ENCODE measurements around the gene RBM20.

RBM20 gene

DNA sequence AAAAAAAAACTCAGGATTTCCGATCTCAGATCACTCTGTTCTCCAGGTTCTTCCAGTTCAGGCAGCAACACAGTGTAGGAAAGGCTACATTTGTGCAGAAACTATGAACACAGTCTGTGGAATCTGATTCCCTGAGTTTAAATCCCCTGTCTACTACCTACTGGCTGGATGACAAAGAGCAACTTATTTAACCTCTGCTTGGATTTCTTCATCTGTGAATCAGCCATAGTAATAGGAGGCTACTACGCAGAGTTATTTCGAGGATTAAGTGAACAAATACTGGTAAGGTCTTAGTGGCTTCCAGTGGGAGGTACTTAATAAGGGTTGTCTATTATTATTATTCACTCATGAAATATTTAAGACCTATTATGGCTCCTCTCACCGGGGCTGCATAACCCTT, 183.3 kb downstream of the RBM20 start:
- Histone ChIP-seq H4K20me1 (ENCODE audit: insufficient read depth, low read length) (no peaks in the 10 kb centered on the region), H3K4me3 (ENCODE audit: low read length) (no peak overlapping the region), H3K36me3 (replicated peaks; ENCODE audit: insufficient read depth, low read length) (no peaks in the 10 kb centered on the region), H3K79me2 (ENCODE audit: low read length) (no peaks in the 10 kb centered on the region), H3K9ac (ENCODE audit: low read length) (no peak overlapping the region), H3K4me1 (ENCODE audit: low read length) (peaks cover 6% of the 10 kb centered on the region; the same call in 1 of the 2 replicates), H3F3A (ENCODE audit: insufficient read depth, low read length) (no peaks in the 10 kb centered on the region), H3K9me3 (replicated peaks; ENCODE audit: insufficient read depth, low read length) (no peaks in the 10 kb centered on the region), H3K27ac (ENCODE audit: low read length) (no peak overlapping the region), H3K27me3 (replicated peaks; ENCODE audit: insufficient read depth, low read length) (no peaks in the 10 kb centered on the region), H2AFZ (ENCODE audit: low read length) (no peak overlapping the region), H3K4me2 (ENCODE audit: low read depth, low read length) (no peak overlapping the region), H3K9me2 (replicated peaks; ENCODE audit: insufficient read depth, low read length) (no peaks in the 10 kb centered on the region)
- no peak for DNase-seq
- TF ChIP-seq EZH2phosphoT487 (IDR thresholded peaks at IDR 0.05; ENCODE audit: low read length) (no peak), EZH2 (optimal IDR thresholded peaks at IDR 0.05; ENCODE audit: low read depth, low read length) (no peak)
- TF ChIP-seq, protein P1, sequence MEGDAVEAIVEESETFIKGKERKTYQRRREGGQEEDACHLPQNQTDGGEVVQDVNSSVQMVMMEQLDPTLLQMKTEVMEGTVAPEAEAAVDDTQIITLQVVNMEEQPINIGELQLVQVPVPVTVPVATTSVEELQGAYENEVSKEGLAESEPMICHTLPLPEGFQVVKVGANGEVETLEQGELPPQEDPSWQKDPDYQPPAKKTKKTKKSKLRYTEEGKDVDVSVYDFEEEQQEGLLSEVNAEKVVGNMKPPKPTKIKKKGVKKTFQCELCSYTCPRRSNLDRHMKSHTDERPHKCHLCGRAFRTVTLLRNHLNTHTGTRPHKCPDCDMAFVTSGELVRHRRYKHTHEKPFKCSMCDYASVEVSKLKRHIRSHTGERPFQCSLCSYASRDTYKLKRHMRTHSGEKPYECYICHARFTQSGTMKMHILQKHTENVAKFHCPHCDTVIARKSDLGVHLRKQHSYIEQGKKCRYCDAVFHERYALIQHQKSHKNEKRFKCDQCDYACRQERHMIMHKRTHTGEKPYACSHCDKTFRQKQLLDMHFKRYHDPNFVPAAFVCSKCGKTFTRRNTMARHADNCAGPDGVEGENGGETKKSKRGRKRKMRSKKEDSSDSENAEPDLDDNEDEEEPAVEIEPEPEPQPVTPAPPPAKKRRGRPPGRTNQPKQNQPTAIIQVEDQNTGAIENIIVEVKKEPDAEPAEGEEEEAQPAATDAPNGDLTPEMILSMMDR (IDR thresholded peaks at IDR 0.05; ENCODE audit: low read length), result no peak

DNA sequence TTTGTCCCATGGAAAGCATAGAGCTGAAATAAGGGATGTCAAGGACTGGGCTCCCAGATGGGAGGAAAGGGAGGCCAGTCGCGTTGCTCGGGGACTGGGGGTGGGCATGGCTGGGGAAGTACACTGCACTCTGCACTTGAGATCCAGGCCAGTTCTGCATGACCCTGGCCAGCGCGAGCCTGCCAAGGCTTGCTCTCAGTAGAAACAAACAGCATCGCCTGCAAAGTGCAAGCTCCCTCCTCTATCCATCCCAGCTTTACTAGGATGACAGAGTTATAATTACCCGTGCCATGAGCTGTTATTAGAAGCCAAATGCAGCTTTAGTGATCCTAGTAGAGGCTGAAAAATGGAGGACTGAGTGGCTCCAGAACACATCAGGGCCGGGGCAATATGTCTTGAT, 183.7 kb downstream of the RBM20 start:
- H3K27ac ChIP-seq (ENCODE audit: low read length), result no peak overlapping the region

DNA sequence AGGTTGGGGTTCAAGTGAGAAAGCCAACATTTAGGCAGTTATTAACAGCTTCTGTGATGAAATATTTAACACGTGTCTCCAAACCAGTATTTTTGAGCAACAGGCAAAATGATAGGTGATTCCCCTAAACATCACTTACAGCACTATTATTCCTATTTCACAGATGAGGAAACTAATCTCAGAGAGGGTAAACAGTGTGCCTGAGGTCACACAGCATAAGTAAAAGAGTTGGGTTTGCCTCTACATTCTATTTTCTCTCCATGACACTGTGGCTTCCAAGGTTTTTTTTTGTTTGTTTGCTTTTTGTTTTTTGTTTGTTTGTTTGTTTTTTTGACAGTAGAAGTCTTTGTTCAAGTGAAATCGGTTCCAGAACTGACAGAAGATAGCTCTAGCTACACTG, 184.4 kb downstream of the RBM20 start:
- H3K9ac ChIP-seq (ENCODE audit: low read length), result no peak overlapping the region
- no peaks in the 10 kb centered on the region for H3F3A ChIP-seq (ENCODE audit: insufficient read depth, low read length)
- H3K9me3 ChIP-seq (replicated peaks; ENCODE audit: insufficient read depth, low read length), result no peaks in the 10 kb centered on the region
- no peak overlapping the region for H3K4me2 ChIP-seq (ENCODE audit: low read depth, low read length)
- H3K4me3 ChIP-seq (ENCODE audit: low read length), result no peak overlapping the region
- H3K27me3 ChIP-seq (replicated peaks; ENCODE audit: insufficient read depth, low read length), result no peaks in the 10 kb centered on the region
- H3K79me2 ChIP-seq (ENCODE audit: low read length), result no peaks in the 10 kb centered on the region
- H3K4me1 ChIP-seq (ENCODE audit: low read length), result peaks cover 6% of the 10 kb centered on the region; the same call in 1 of the 2 replicates
- H3K9me2 ChIP-seq (replicated peaks; ENCODE audit: insufficient read depth, low read length), result no peaks in the 10 kb centered on the region
- no peaks in the 10 kb centered on the region for H3K36me3 ChIP-seq (replicated peaks; ENCODE audit: insufficient read depth, low read length)
- H2AFZ ChIP-seq (ENCODE audit: low read length), result no peak overlapping the region
- H3K27ac ChIP-seq (ENCODE audit: low read length), result no peak overlapping the region
- H4K20me1 ChIP-seq (ENCODE audit: insufficient read depth, low read length), result no peaks in the 10 kb centered on the region
- no peak for DNase-seq
- no peak for TF ChIP-seq EZH2phosphoT487 (IDR thresholded peaks at IDR 0.05; ENCODE audit: low read length)
- TF ChIP-seq, protein P1 (IDR thresholded peaks at IDR 0.05; ENCODE audit: low read length), result no peak
- no peak for TF ChIP-seq EZH2 (optimal IDR thresholded peaks at IDR 0.05; ENCODE audit: low read depth, low read length)

More for the DNA sequence above, 183.7 kb downstream of the RBM20 start:
- Histone ChIP-seq H3K79me2 (ENCODE audit: low read length) (no peaks in the 10 kb centered on the region), H3K4me3 (ENCODE audit: low read length) (no peak overlapping the region), H3K27me3 (replicated peaks; ENCODE audit: insufficient read depth, low read length) (no peaks in the 10 kb centered on the region), H3K9ac (ENCODE audit: low read length) (no peak overlapping the region), H3K4me1 (ENCODE audit: low read length) (peaks cover 6% of the 10 kb centered on the region; the same call in 1 of the 2 replicates), H3K9me3 (replicated peaks; ENCODE audit: insufficient read depth, low read length) (no peaks in the 10 kb centered on the region), H3K4me2 (ENCODE audit: low read depth, low read length) (no peak overlapping the region), H3F3A (ENCODE audit: insufficient read depth, low read length) (no peaks in the 10 kb centered on the region), H4K20me1 (ENCODE audit: insufficient read depth, low read length) (no peaks in the 10 kb centered on the region), H3K36me3 (replicated peaks; ENCODE audit: insufficient read depth, low read length) (no peaks in the 10 kb centered on the region), H3K9me2 (replicated peaks; ENCODE audit: insufficient read depth, low read length) (no peaks in the 10 kb centered on the region), H2AFZ (ENCODE audit: low read length) (no peak overlapping the region)
- TF ChIP-seq, protein P1 (IDR thresholded peaks at IDR 0.05; ENCODE audit: low read length), result no peak
- no peak for TF ChIP-seq EZH2phosphoT487 (IDR thresholded peaks at IDR 0.05; ENCODE audit: low read length)
- DNase-seq, result no peak

Measured in MM.1S (cell line).